Kidney epithelial cell (primary cell): ENCODE results near the gene CDH13. TPM values are rescaled to one million over a fixed set of nuclear protein-coding genes. Genes with fewer than 3 reads are reported as not detected.

Experiments
- DNase-seq: peaks from one replicate; pipeline ENCODE4 v3.0.0-alpha.2; 2010; ENCODE audit warnings: low read depth
- H3K27me3 ChIP-seq: 2 replicates; pipeline ENCODE4 v1.6.0; 2011; ENCODE audit warnings: low read length; ENCODE audit not compliant: control insufficient read depth, insufficient read depth
- H3K36me3 ChIP-seq: 2 replicates; pipeline ENCODE4 v1.5.1; 2011; ENCODE audit warnings: low read length; ENCODE audit not compliant: control insufficient read depth, insufficient read depth
- H3K4me3 ChIP-seq: 2 replicates; pipeline ENCODE4 v1.5.1; 2011; ENCODE audit warnings: low read depth, mild to moderate bottlenecking, control low read depth, low read length
- CTCF ChIP-seq: IDR thresholded peaks from 2 replicates; pipeline ENCODE4 v1.5.1; 2011; ENCODE audit warnings: mild to moderate bottlenecking, moderate library complexity, low read length, control low read depth, inconsistent platforms; ENCODE audit not compliant: insufficient read depth, poor library complexity, severe bottlenecking
- total RNA-seq: library from RNA; depleted of rRNA; stranded (reverse); fragments of >200 nt; gene quantifications from 2 replicates; pipeline ENCODE4 v1.2.3, GENCODE V29; 2015

Gene CDH13
- total RNA-seq, 1 donor from 2014 or later: 32.8 TPM

- H3K27me3 ChIP-seq: no peaks in the 10 kb centered on the region
- H3K36me3 ChIP-seq: no peaks in the 10 kb centered on the region
- no peak overlapping the region for H3K4me3 ChIP-seq
- no peak for DNase-seq
- TF ChIP-seq CTCF: no peak
Measured at GRCh38 chr16:83200005-83200779, 573.4 kb downstream of the CDH13 start.

- no peak for DNase-seq
- H3K27me3 ChIP-seq: no peaks in the 10 kb centered on the region
- no peaks in the 10 kb centered on the region for H3K36me3 ChIP-seq
- H3K4me3 ChIP-seq: no peak overlapping the region
- TF ChIP-seq CTCF: no peak
Measured at GRCh38 chr16:83201748-83202147, 575.0 kb downstream of the CDH13 start.

GRCh38 chr16:83205896-83206295, 579.1 kb downstream of the CDH13 start:
- Histone ChIP-seq H3K27me3 (no peaks in the 10 kb centered on the region), H3K4me3 (no peak overlapping the region), H3K36me3 (no peaks in the 10 kb centered on the region)
- DNase-seq: no peak
- TF ChIP-seq CTCF: no peak

- Histone ChIP-seq H3K4me3 (no peak overlapping the region), H3K27me3 (no peaks in the 10 kb centered on the region), H3K36me3 (no peaks in the 10 kb centered on the region)
- no peak for TF ChIP-seq CTCF
- DNase-seq: no peak
Measured at GRCh38 chr16:83206426-83206825, 579.7 kb downstream of the CDH13 start.

- DNase-seq: no peak
- no peak overlapping the region for H3K4me3 ChIP-seq
- no peak for TF ChIP-seq CTCF
- H3K36me3 ChIP-seq: no peaks in the 10 kb centered on the region
- no peaks in the 10 kb centered on the region for H3K27me3 ChIP-seq
Measured at GRCh38 chr16:83211711-83212110, 584.9 kb downstream of the CDH13 start.
